Cardiac muscle cell (in vitro differentiated cells and primary cell): ENCODE measurements around the gene ZNF580. TPM values are rescaled to one million over a fixed set of nuclear protein-coding genes. Genes with fewer than 3 reads are reported as not detected.

ENCODE experiments used
- DNase-seq, 2 donors: peaks; one replicate each; pipeline versions ENCODE4 v3.0.0 to v3.0.0-alpha.2; 2010 to 2017; ENCODE audit warnings: low read depth in 1 of 2, low spot score in 1 of 2
- H3K27ac ChIP-seq: fragments of 200-600 bp; sonication (generic); 2 replicates; pipeline ENCODE4 v1.5.1; 2016
- H3K27me3 ChIP-seq: fragments of 200-600 bp; sonication (generic); 2 replicates; pipeline ENCODE4 v1.6.0; 2016; ENCODE audit warnings: control low read depth
- H3K36me3 ChIP-seq: fragments of 200-600 bp; sonication (generic); 2 replicates; pipeline ENCODE4 v1.5.1; 2016; ENCODE audit warnings: control low read depth
- H3K4me1 ChIP-seq: fragments of 200-600 bp; sonication (generic); 2 replicates; pipeline ENCODE4 v1.8.1; 2017; ENCODE audit warnings: low read depth, mild to moderate bottlenecking, mixed run types
- H3K4me3 ChIP-seq: fragments of 200-600 bp; sonication (generic); 2 replicates; pipeline ENCODE4 v1.5.1; 2016; ENCODE audit warnings: mild to moderate bottlenecking
- H3K9me3 ChIP-seq: fragments of 200-600 bp; sonication (generic); 2 replicates; pipeline ENCODE4 v1.5.1; 2017; ENCODE audit warnings: low read depth, mild to moderate bottlenecking, control low read depth
- CTCF ChIP-seq: IDR thresholded peaks from 2 replicates; pipeline ENCODE4 v1.5.1; 2012; ENCODE audit warnings: low read depth, mild to moderate bottlenecking, low read length
- polyA plus RNA-seq: library from polyadenylated mRNA; unstranded; fragments of >200 nt; fragmentation: Nextera tagmentation; extraction: Ambion mirVana; gene quantifications from 2 replicates; pipeline ENCODE4 v1.2.1, GENCODE V29; 2016
- total RNA-seq: library from RNA; depleted of rRNA; stranded (reverse); fragments of >200 nt; gene quantifications from 2 replicates; pipeline ENCODE4 v1.2.3, GENCODE V29; 2016

ZNF580 gene
- total and polyA plus RNA-seq, 2 experiments from 2014 or later, result 78.4 to 124 TPM

- Histone ChIP-seq H3K9me3 (no peaks in the 10 kb centered on the region), H3K27me3 (no peaks in the 10 kb centered on the region), H3K4me3 (no peak overlapping the region), H3K36me3 (peaks cover 2% of the 10 kb centered on the region), H3K4me1 (peaks cover 3% of the 10 kb centered on the region), H3K27ac (no peak overlapping the region)
- no peak for DNase-seq
- TF ChIP-seq CTCF, result no peak
Observed at GRCh38 chr19:55626350-55626749, 14.5 kb upstream of the ZNF580 start.

GRCh38 chr19:55632463-55632834 lies 8.4 kb upstream of the ZNF580 start:
- no peak overlapping the region for H3K4me3 ChIP-seq
- peak; percentile 82 for TF ChIP-seq CTCF

GRCh38 chr19:55633861-55634260 lies 6.9 kb upstream of the ZNF580 start:
- Histone ChIP-seq H3K27ac (no peak overlapping the region), H3K4me3 (no peak overlapping the region), H3K36me3 (no peaks in the 10 kb centered on the region), H3K4me1 (peaks cover 5% of the 10 kb centered on the region), H3K27me3 (no peaks in the 10 kb centered on the region), H3K9me3 (no peaks in the 10 kb centered on the region)
- no peak for TF ChIP-seq CTCF
- no peak for DNase-seq

More at GRCh38 chr19:55632463-55632834, 8.4 kb upstream of the ZNF580 start:
- H3K9me3 ChIP-seq, result no peaks in the 10 kb centered on the region
- H3K27me3 ChIP-seq, result no peaks in the 10 kb centered on the region
- peak overlapping the region; percentile 64 for H3K27ac ChIP-seq
- DNase-seq, result peak; percentile 96 to 97
- peaks cover 5% of the 10 kb centered on the region for H3K4me1 ChIP-seq
- no peaks in the 10 kb centered on the region for H3K36me3 ChIP-seq

- no peak for DNase-seq
- Histone ChIP-seq H3K4me1 (peaks cover 5% of the 10 kb centered on the region), H3K27ac (peak overlapping the region; percentile 96), H3K36me3 (no peaks in the 10 kb centered on the region), H3K27me3 (no peaks in the 10 kb centered on the region), H3K9me3 (no peaks in the 10 kb centered on the region), H3K4me3 (peak overlapping the region; percentile 93)
- TF ChIP-seq CTCF, result no peak
Observed at GRCh38 chr19:55635334-55635717, 5.5 kb upstream of the ZNF580 start.

- TF ChIP-seq CTCF, result no peak
- Histone ChIP-seq H3K27ac (no peak overlapping the region), H3K36me3 (no peaks in the 10 kb centered on the region), H3K9me3 (no peaks in the 10 kb centered on the region), H3K27me3 (no peaks in the 10 kb centered on the region), H3K4me3 (peak overlapping the region; percentile 93), H3K4me1 (peaks cover 5% of the 10 kb centered on the region)
- DNase-seq, result no peak
Observed at GRCh38 chr19:55635856-55636440, 4.9 kb upstream of the ZNF580 start.
